T-cell (primary cell): Measurements from ENCODE around the gene SESN1. TPM values are rescaled to one million over a fixed set of nuclear protein-coding genes. Genes with fewer than 3 reads are reported as not detected.
A peak's percentile ranks its signal among the peaks of the same experiment; 100 is the strongest.

Source experiments
- ATAC-seq, 4 experiments: fragments of 200-7000 bp in 3 of 4; fragments of 150-1000 bp in 1 of 4; cut with Tn5 transposase; replicated peaks in 1 of 4; 1 replicate in 3 of 4; 2 replicates in 1 of 4; pipeline ENCODE4 v1.10.0; 2021; ENCODE audit warnings: moderate library complexity in 3 of 4, mild to moderate bottlenecking in 2 of 4, moderate number of reproducible peaks in 1 of 4
- CTCF ChIA-PET, 2 donors: fragments of 300-600 bp; sonication (Branson Sonifier 250); formaldehyde crosslinking; loops; one replicate each; lab custom pipeline; 2022; ENCODE audit warnings: antibody characterized with exemption in 2 of 2; lab: Charles Lee
- POLR2A ChIA-PET, 2 donors: fragments of 300-600 bp; sonication (Branson Sonifier 250); formaldehyde crosslinking; loops; one replicate each; lab custom pipeline; 2022; ENCODE audit warnings: antibody characterized with exemption in 2 of 2; lab: Charles Lee
- DNase-seq, 35 experiments: peaks; one replicate each; pipeline versions ENCODE4 v3.0.0 to v3.0.0-alpha.2; 2013 to 2023
- H3K27ac ChIP-seq: one replicate; pipeline ENCODE4 v1.5.1; 2013; ENCODE audit warnings: low read length
- H3K27me3 ChIP-seq, 2 experiments: replicated peaks in 1 of 2; 1 replicate in 1 of 2; 2 replicates in 1 of 2; pipeline versions ENCODE4 v1.6.1 to v1.7.0; 2013; ENCODE audit warnings: low read length in 1 of 2, mixed read lengths in 1 of 2; ENCODE audit not compliant: control insufficient read depth in 2 of 2, insufficient read depth in 2 of 2; ENCODE audit errors: extremely low read depth in 1 of 2
- H3K36me3 ChIP-seq, 2 donors: 1 replicate in 1 of 2; 2 replicates in 1 of 2; pipeline versions ENCODE4 v1.6.1 to v1.7.0; 2013; ENCODE audit warnings: low read length in 1 of 2; ENCODE audit not compliant: control insufficient read depth in 2 of 2, insufficient read depth in 1 of 2; ENCODE audit errors: extremely low read depth in 1 of 2
- H3K4me1 ChIP-seq, 2 experiments: 1 replicate in 1 of 2; 2 replicates in 1 of 2; pipeline versions ENCODE4 v1.6.1 to v1.7.0; 2013; ENCODE audit warnings: low read length in 2 of 2, mixed read lengths in 1 of 2; ENCODE audit not compliant: insufficient read depth in 2 of 2, control insufficient read depth in 1 of 2; ENCODE audit errors: extremely low read depth in 1 of 2
- H3K4me3 ChIP-seq, 2 donors: 1 replicate in 1 of 2; 2 replicates in 1 of 2; pipeline versions ENCODE4 v1.5.1 to v1.7.0; 2013; ENCODE audit warnings: mild to moderate bottlenecking in 2 of 2, low read length in 1 of 2, moderate library complexity in 1 of 2; ENCODE audit not compliant: control insufficient read depth in 1 of 2; ENCODE audit errors: extremely low read depth in 1 of 2
- H3K9me3 ChIP-seq: 2 replicates; pipeline ENCODE4 v1.7.0; 2013
- H3K27ac Mint-ChIP-seq, 2 donors: one replicate each; pipeline ENCODE4 v1.8.0; 2020 to 2021; ENCODE audit warnings: mild to moderate bottlenecking in 2 of 2, mixed read lengths in 2 of 2
- H3K27me3 Mint-ChIP-seq, 2 donors: one replicate each; pipeline ENCODE4 v1.8.0; 2021 to 2022; ENCODE audit warnings: mixed read lengths in 2 of 2
- H3K36me3 Mint-ChIP-seq: one replicate; pipeline ENCODE4 v1.8.0; 2021; ENCODE audit warnings: mixed read lengths
- H3K4me1 Mint-ChIP-seq, 3 donors: one replicate each; pipeline ENCODE4 v1.8.0; 2020 to 2022; ENCODE audit warnings: mixed read lengths in 3 of 3, mild to moderate bottlenecking in 1 of 3
- H3K4me3 Mint-ChIP-seq, 3 donors: one replicate each; pipeline ENCODE4 v1.8.0; 2020 to 2022; ENCODE audit warnings: mild to moderate bottlenecking in 3 of 3, mixed read lengths in 3 of 3, moderate library complexity in 3 of 3
- H3K9me3 Mint-ChIP-seq, 3 donors: one replicate each; pipeline ENCODE4 v1.8.0; 2020 to 2022; ENCODE audit warnings: mixed read lengths in 3 of 3
- WGBS: methylation state at CpG from one replicate; pipeline ENCODE4 v1.1.5; 2013; ENCODE audit warnings: missing lambda C conversion rate; ENCODE audit not compliant: insufficient coverage; 5-methylcytosine and 5-hydroxymethylcytosine counted together
- total RNA-seq, 35 experiments: library from RNA in 6 of 35; stranded (reverse) in 6 of 35; fragments of 120-200 nt in 1 of 35; gene quantifications; one replicate each; pipeline versions ENCODE4 v1.2.1 to v1.2.4 and lab custom pipeline; 2013 to 2026

SESN1 gene
- total RNA-seq, 5 donors from 2014 or later (not counting 1 experiment from before 2014, with no cell fraction given): 24.2 to 75.5 (median 33.1) TPM

- no peak for DNase-seq
- Mint-ChIP-seq H3K9me3 (peaks cover 0 to 5% (median 3%) of the 10 kb centered on the region in 3 donors), H3K4me1 (peaks cover 33 to 42% (median 41%) of the 10 kb centered on the region in 3 donors), H3K27me3 (no peaks in the 10 kb centered on the region), H3K36me3 (peaks cover 14% of the 10 kb centered on the region), H3K4me3 (no peak overlapping the region), H3K27ac (no peak overlapping the region)
- ATAC-seq: no peak
- no peaks in the 10 kb centered on the region for H3K9me3 ChIP-seq
- H3K36me3 ChIP-seq: no peaks in the 10 kb centered on the region
- CTCF ChIA-PET: interaction anchor here (1.0 to 1.8 kb wide), 3 partner anchors 21 to 45 kb away, joined by 3 to 5 read pairs (median 3); no protein-coding TSS in a partner anchor
- POLR2A ChIA-PET: interaction anchor here (0.5 to 0.7 kb wide), 2 partner anchors 12 to 177 kb away, joined by 3 read pairs; no protein-coding TSS in a partner anchor
- H3K4me3 ChIP-seq: no peak overlapping the region
- H3K27me3 ChIP-seq: no peaks in the 10 kb centered on the region
- H3K4me1 ChIP-seq: peaks cover 0 to 2% of the 10 kb centered on the region in 2 experiments
- WGBS: no CpG with 5 or more reads among the region's 1 CpG
- no peak overlapping the region for H3K27ac ChIP-seq
Observed at GRCh38 chr6:109051301-109052017, 43.2 kb downstream of the SESN1 start.

GRCh38 chr6:109050447-109051102, 44.1 kb downstream of the SESN1 start:
- DNase-seq: no peak
- Histone ChIP-seq H3K27ac (no peak overlapping the region), H3K36me3 (no peaks in the 10 kb centered on the region), H3K4me1 (peaks cover 0 to 2% of the 10 kb centered on the region in 2 experiments), H3K27me3 (no peaks in the 10 kb centered on the region), H3K4me3 (no peak overlapping the region), H3K9me3 (no peaks in the 10 kb centered on the region)
- ATAC-seq: no peak
- Mint-ChIP-seq H3K27me3 (no peaks in the 10 kb centered on the region), H3K36me3 (peaks cover 14% of the 10 kb centered on the region), H3K4me3 (no peak overlapping the region), H3K9me3 (peaks cover 0 to 5% (median 3%) of the 10 kb centered on the region in 3 donors), H3K27ac (peak overlapping the region in 1 of 2 donors; percentile 11), H3K4me1 (peaks cover 32 to 42% (median 39%) of the 10 kb centered on the region in 3 donors)
- WGBS: no CpG with 5 or more reads among the region's 1 CpG
- POLR2A ChIA-PET: interaction anchor here (0.6 to 1.0 kb wide), 3 partner anchors 12 to 176 kb away, joined by 3 to 5 read pairs (median 3); no protein-coding TSS in a partner anchor
- CTCF ChIA-PET: interaction anchor here (0.6 to 1.8 kb wide), 4 partner anchors 9 to 44 kb away, joined by 3 to 5 read pairs (median 3); no protein-coding TSS in a partner anchor

- Histone ChIP-seq H3K27ac (no peak overlapping the region), H3K36me3 (no peaks in the 10 kb centered on the region), H3K9me3 (no peaks in the 10 kb centered on the region), H3K4me1 (peaks cover 0 to 2% of the 10 kb centered on the region in 2 experiments), H3K27me3 (no peaks in the 10 kb centered on the region), H3K4me3 (no peak overlapping the region)
- Mint-ChIP-seq H3K4me3 (no peak overlapping the region), H3K4me1 (peaks cover 36 to 46% (median 39%) of the 10 kb centered on the region in 3 donors), H3K27me3 (no peaks in the 10 kb centered on the region), H3K27ac (no peak overlapping the region), H3K9me3 (peaks cover 0 to 5% (median 3%) of the 10 kb centered on the region in 3 donors), H3K36me3 (peaks cover 14% of the 10 kb centered on the region)
- ChIA-PET POLR2A (interaction anchor here (0.6 to 1.0 kb wide), 3 partner anchors 11 to 410 kb away, joined by 3 to 5 read pairs (median 3); no protein-coding TSS in a partner anchor), CTCF (interaction anchor here (0.6 to 0.7 kb wide), 2 partner anchors 10 to 71 kb away, joined by 3 to 5 read pairs; no protein-coding TSS in a partner anchor)
- ATAC-seq (no peak), DNase-seq (no peak)
- WGBS: no CpG with 5 or more reads among the region's 2 CpGs
Observed at GRCh38 chr6:109050012-109050411, 44.6 kb downstream of the SESN1 start.

- peaks cover 38 to 46% (median 39%) of the 10 kb centered on the region in 3 donors for H3K4me1 Mint-ChIP-seq
- Histone ChIP-seq H3K4me1 (peaks cover 0 to 2% of the 10 kb centered on the region in 2 experiments), H3K36me3 (no peaks in the 10 kb centered on the region), H3K4me3 (no peak overlapping the region), H3K9me3 (no peaks in the 10 kb centered on the region), H3K27ac (peak overlapping the region; percentile 1), H3K27me3 (no peaks in the 10 kb centered on the region)
- no peaks in the 10 kb centered on the region for H3K27me3 Mint-ChIP-seq
- WGBS: no CpG with 5 or more reads among the region's 3 CpGs
- peaks cover 14% of the 10 kb centered on the region for H3K36me3 Mint-ChIP-seq
- ATAC-seq: no peak
- H3K4me3 Mint-ChIP-seq: no peak overlapping the region
- DNase-seq: no peak
- CTCF ChIA-PET: interaction anchor here (0.6 to 1.4 kb wide), 3 partner anchors 13 to 202 kb away, joined by 3 to 4 read pairs (median 3); no protein-coding TSS in a partner anchor
- H3K9me3 Mint-ChIP-seq: peaks cover 0 to 5% (median 3%) of the 10 kb centered on the region in 3 donors
- POLR2A ChIA-PET: interaction anchor here (0.6 to 0.8 kb wide), 3 partner anchors 12 to 1776 kb away, joined by 3 to 5 read pairs (median 4); no protein-coding TSS in a partner anchor
- peak overlapping the region; percentile 72 to 83 for H3K27ac Mint-ChIP-seq
Observed at GRCh38 chr6:109048670-109049415, 45.8 kb downstream of the SESN1 start.

GRCh38 chr6:109048176-109048575, 46.5 kb downstream of the SESN1 start:
- peak overlapping the region; percentile 72 to 83 for H3K27ac Mint-ChIP-seq
- peaks cover 34 to 44% (median 42%) of the 10 kb centered on the region in 3 donors for H3K4me1 Mint-ChIP-seq
- POLR2A ChIA-PET: interaction anchor here in 1 of 2 donors (0.8 kb wide), 1 partner anchor 11 kb away, joined by 4 read pairs; no protein-coding TSS in a partner anchor

More at GRCh38 chr6:109048176-109048575, 46.5 kb downstream of the SESN1 start:
- DNase-seq: no peak
- H3K36me3 ChIP-seq: no peaks in the 10 kb centered on the region
- no peaks in the 10 kb centered on the region for H3K27me3 Mint-ChIP-seq
- no CpG with 5 or more reads among the region's 1 CpG for WGBS
- no peaks in the 10 kb centered on the region for H3K27me3 ChIP-seq
- no peaks in the 10 kb centered on the region for H3K9me3 ChIP-seq
- peaks cover 16% of the 10 kb centered on the region for H3K36me3 Mint-ChIP-seq
- H3K4me3 Mint-ChIP-seq: no peak overlapping the region
- no peak for ATAC-seq
- H3K27ac ChIP-seq: peak overlapping the region; percentile 1
- H3K9me3 Mint-ChIP-seq: peaks cover 0 to 5% (median 3%) of the 10 kb centered on the region in 3 donors
- peaks cover 0 to 2% of the 10 kb centered on the region in 2 experiments for H3K4me1 ChIP-seq
- H3K4me3 ChIP-seq: no peak overlapping the region
- CTCF ChIA-PET: interaction anchor here (0.9 to 1.4 kb wide), 2 partner anchors 12 to 201 kb away, joined by 3 to 4 read pairs; no protein-coding TSS in a partner anchor
